ENCODE results near the gene FGF14. TPM values are rescaled to one million over a fixed set of nuclear protein-coding genes. Genes with fewer than 3 reads are reported as not detected.

The FGF14 gene
- total RNA-seq, 4 donors from 2014 or later: 0.08 to 1.4 (median 0.22) TPM

GRCh38 chr13:102312841-102313240 is 89.0 kb downstream of the FGF14 start:
- no peaks in the 10 kb centered on the region for H3K4me1 ChIP-seq
- 89% methylated on average over 4 of the region's 4 CpGs for WGBS
- TF ChIP-seq POLR2AphosphoS5 (IDR thresholded peaks at IDR 0.05): no peak
- TF ChIP-seq POLR2A (IDR thresholded peaks at IDR 0.05): no peak
- TF ChIP-seq EP300 (IDR thresholded peaks at IDR 0.05): no peak
- TF ChIP-seq CTCF (IDR thresholded peaks at IDR 0.05): no peak
- H3K27ac ChIP-seq: no peak overlapping the region
- H3K36me3 ChIP-seq: no peaks in the 10 kb centered on the region
- no peak for DNase-seq (ENCODE audit: low spot score in 2 of 2)
- H3K9me3 ChIP-seq: no peaks in the 10 kb centered on the region
- H3K27me3 ChIP-seq: no peaks in the 10 kb centered on the region
- H3K4me3 ChIP-seq: no peak overlapping the region

- no peaks in the 10 kb centered on the region for H3K4me1 ChIP-seq
- H3K4me3 ChIP-seq: no peak overlapping the region
- H3K9me3 ChIP-seq: no peaks in the 10 kb centered on the region
- no peak overlapping the region for H3K27ac ChIP-seq
- no peaks in the 10 kb centered on the region for H3K36me3 ChIP-seq
- 78% methylated on average over 3 of the region's 3 CpGs for WGBS
- TF ChIP-seq POLR2A (IDR thresholded peaks at IDR 0.05): no peak
- no peak for TF ChIP-seq CTCF (IDR thresholded peaks at IDR 0.05)
- no peak for TF ChIP-seq EP300 (IDR thresholded peaks at IDR 0.05)
- no peak for TF ChIP-seq POLR2AphosphoS5 (IDR thresholded peaks at IDR 0.05)
- DNase-seq (ENCODE audit: low spot score in 2 of 2): no peak
- H3K27me3 ChIP-seq: no peaks in the 10 kb centered on the region
These were observed 89.9 kb downstream of the FGF14 start for GRCh38 chr13:102311901-102312300.

- Histone ChIP-seq H3K9me3 (no peaks in the 10 kb centered on the region), H3K27ac (no peak overlapping the region), H3K4me1 (no peaks in the 10 kb centered on the region), H3K36me3 (no peaks in the 10 kb centered on the region), H3K27me3 (no peaks in the 10 kb centered on the region), H3K4me3 (no peak overlapping the region)
- 76% methylated on average over 5 of the region's 5 CpGs for WGBS
- DNase-seq (ENCODE audit: low spot score in 2 of 2): no peak
- TF ChIP-seq POLR2AphosphoS5 (IDR thresholded peaks at IDR 0.05) (no peak), EP300 (IDR thresholded peaks at IDR 0.05) (no peak)
These were observed 90.4 kb downstream of the FGF14 start for GRCh38 chr13:102311419-102311796.

GRCh38 chr13:102310691-102311418 is 91.0 kb downstream of the FGF14 start:
- no peaks in the 10 kb centered on the region for H3K9me3 ChIP-seq
- no peak overlapping the region for H3K27ac ChIP-seq
- WGBS: 80% methylated on average over 4 of the region's 4 CpGs
- no peak for DNase-seq (ENCODE audit: low spot score in 2 of 2)
- no peaks in the 10 kb centered on the region for H3K36me3 ChIP-seq
- no peak overlapping the region for H3K4me3 ChIP-seq
- H3K27me3 ChIP-seq: no peaks in the 10 kb centered on the region
- H3K4me1 ChIP-seq: no peaks in the 10 kb centered on the region
- TF ChIP-seq POLR2AphosphoS5 (IDR thresholded peaks at IDR 0.05) (no peak), CTCF (IDR thresholded peaks at IDR 0.05) (no peak), POLR2A (IDR thresholded peaks at IDR 0.05) (no peak), EP300 (IDR thresholded peaks at IDR 0.05) (no peak)

- Histone ChIP-seq H3K36me3 (no peaks in the 10 kb centered on the region), H3K4me1 (no peaks in the 10 kb centered on the region), H3K4me3 (no peak overlapping the region), H3K27ac (no peak overlapping the region), H3K27me3 (no peaks in the 10 kb centered on the region), H3K9me3 (no peaks in the 10 kb centered on the region)
- no peak for DNase-seq (ENCODE audit: low spot score in 2 of 2)
- 61% methylated on average over 9 of the region's 9 CpGs for whole genome bisulfite sequencing
- no peak for TF ChIP-seq CTCF (IDR thresholded peaks at IDR 0.05)
- no peak for TF ChIP-seq POLR2A (IDR thresholded peaks at IDR 0.05)
- no peak for TF ChIP-seq EP300 (IDR thresholded peaks at IDR 0.05)
- no peak for TF ChIP-seq POLR2AphosphoS5 (IDR thresholded peaks at IDR 0.05)
These were observed 92.7 kb downstream of the FGF14 start for GRCh38 chr13:102309110-102309509.
